Right cardiac atrium (tissue), 5 donors: ENCODE measurements around the gene CCDC91. TPM values are rescaled to one million over a fixed set of nuclear protein-coding genes. Genes with fewer than 3 reads are reported as not detected.

Experiments
- ATAC-seq, 2 donors: fragments of 200-7000 bp; cut with Tn5 transposase; one replicate each; pipeline versions ENCODE4 v1.8.0 to v1.9.1; 2020; ENCODE audit warnings: moderate library complexity in 2 of 2, mild to moderate bottlenecking in 1 of 2
- DNase-seq, 3 donors: peaks; one replicate each; pipeline ENCODE4 v3.0.0-alpha.2; 2020
- H3K27ac ChIP-seq: one replicate; pipeline ENCODE4 v1.5.1; 2013; ENCODE audit warnings: mild to moderate bottlenecking, low read length, control low read depth, moderate library complexity
- H3K27me3 ChIP-seq: one replicate; pipeline ENCODE4 v1.6.1; 2013; ENCODE audit not compliant: control insufficient read depth, insufficient read depth
- H3K4me1 ChIP-seq: one replicate; pipeline ENCODE4 v1.6.1; 2013; ENCODE audit warnings: low read length; ENCODE audit not compliant: control insufficient read depth, insufficient read depth
- H3K4me3 ChIP-seq: one replicate; pipeline ENCODE4 v1.5.1; 2013; ENCODE audit warnings: low read length, control low read depth
- H3K9me3 ChIP-seq: one replicate; pipeline ENCODE4 v1.6.1; 2013; ENCODE audit warnings: low read length; ENCODE audit not compliant: control insufficient read depth
- WGBS: extraction: QIAGEN DNeasy Blood & Tissue Kit; methylation state at CpG from one replicate; pipeline ENCODE4 v1.1.7; 2013; 5-methylcytosine and 5-hydroxymethylcytosine counted together
- intact Hi-C, 4 donors: fragments of 100-400 bp; cut with DNase I; formaldehyde crosslinking; loops; one replicate each; pipeline versions ENCODE4 v1.11.0 to v1.14.0; 2022 to 2023
- polyA plus RNA-seq: library from polyadenylated mRNA; stranded (reverse); fragments of 200-250 nt; gene quantifications from one replicate; pipeline ENCODE4 v1.2.3, GENCODE V29; 2013
- total RNA-seq, 4 donors: library from RNA; stranded (reverse); fragmentation: NEBNext Ultra II Directional; extraction: Animal tissue kit (Norgen Biotek cat#: 25700); gene quantifications; one replicate each; pipeline ENCODE4 v1.2.1, GENCODE V29; 2021
- donor health status: healthy with polysubstance abuse.
- donor health status: DM: no; HTN: yes; CAD: no.
- donor health status: DM: no; HTN: no; CAD: no.
- donor health status: DM: no; HTN: yes; CAD: no; lungs with severe emphysema.
- donor health status: DM: yes; HTN: yes; CAD: no.

The CCDC91 gene
- total and polyA plus RNA-seq, 5 donors, result 26.8 to 50.3 (median 45.4) TPM

- Histone ChIP-seq H3K27me3 (no peaks in the 10 kb centered on the region), H3K4me1 (no peaks in the 10 kb centered on the region), H3K27ac (no peak overlapping the region), H3K4me3 (no peak overlapping the region), H3K9me3 (no peaks in the 10 kb centered on the region)
- WGBS, result 60% methylated on average over 3 of the region's 3 CpGs
- no peak for DNase-seq
- intact Hi-C loops, result no loop called here
- ATAC-seq, result no peak
These were observed 140.9 kb downstream of the CCDC91 start for GRCh38 chr12:28331130-28331529.

- intact Hi-C loops, result no loop called here
- no peak overlapping the region for H3K4me3 ChIP-seq
- H3K27ac ChIP-seq, result no peak overlapping the region
- no peaks in the 10 kb centered on the region for H3K27me3 ChIP-seq
- H3K9me3 ChIP-seq, result no peaks in the 10 kb centered on the region
- no peaks in the 10 kb centered on the region for H3K4me1 ChIP-seq
- WGBS, result 84% methylated on average over 4 of the region's 4 CpGs
- DNase-seq (peak in 1 of 3 donors; percentile 33), ATAC-seq (no peak)
These were observed 150.2 kb downstream of the CCDC91 start for GRCh38 chr12:28340261-28341045.

- intact Hi-C loops, result no loop called here
- ATAC-seq, result no peak
- no peak overlapping the region for H3K27ac ChIP-seq
- no peaks in the 10 kb centered on the region for H3K9me3 ChIP-seq
- H3K4me1 ChIP-seq, result no peaks in the 10 kb centered on the region
- WGBS, result 69% methylated on average over 1 of the region's 1 CpG
- no peak overlapping the region for H3K4me3 ChIP-seq
- H3K27me3 ChIP-seq, result no peaks in the 10 kb centered on the region
- DNase-seq, result no peak
These were observed 153.5 kb downstream of the CCDC91 start for GRCh38 chr12:28343713-28344112.

GRCh38 chr12:28346567-28346966 is 156.3 kb downstream of the CCDC91 start:
- intact Hi-C loops, result no loop called here
- Histone ChIP-seq H3K27ac (no peak overlapping the region), H3K4me1 (no peaks in the 10 kb centered on the region), H3K27me3 (no peaks in the 10 kb centered on the region), H3K9me3 (no peaks in the 10 kb centered on the region), H3K4me3 (no peak overlapping the region)
- WGBS, result 95% methylated on average over 2 of the region's 2 CpGs
- no peak for ATAC-seq
- no peak for DNase-seq

GRCh38 chr12:28349196-28349595 is 158.9 kb downstream of the CCDC91 start:
- ATAC-seq, result no peak
- intact Hi-C loops, result no loop called here

GRCh38 chr12:28350502-28350901 is 160.2 kb downstream of the CCDC91 start:
- Histone ChIP-seq H3K4me3 (no peak overlapping the region), H3K4me1 (no peaks in the 10 kb centered on the region), H3K27ac (no peak overlapping the region), H3K9me3 (no peaks in the 10 kb centered on the region), H3K27me3 (no peaks in the 10 kb centered on the region)
- intact Hi-C loops, result no loop called here
- ATAC-seq (no peak), DNase-seq (no peak)
- WGBS, result 37% methylated on average over 1 of the region's 1 CpG

More at GRCh38 chr12:28349196-28349595, 158.9 kb downstream of the CCDC91 start:
- Histone ChIP-seq H3K27me3 (no peaks in the 10 kb centered on the region), H3K27ac (no peak overlapping the region), H3K9me3 (no peaks in the 10 kb centered on the region), H3K4me3 (no peak overlapping the region), H3K4me1 (no peaks in the 10 kb centered on the region)
- WGBS, result 96% methylated on average over 2 of the region's 2 CpGs
- DNase-seq, result no peak

GRCh38 chr12:28351414-28351813 is 161.2 kb downstream of the CCDC91 start:
- H3K4me1 ChIP-seq, result no peaks in the 10 kb centered on the region
- DNase-seq, result no peak
- WGBS, result 82% methylated on average over 2 of the region's 2 CpGs
- no peak overlapping the region for H3K4me3 ChIP-seq
- intact Hi-C loops, result no loop called here
- ATAC-seq, result peak in 1 of 2 donors; percentile 16
- no peak overlapping the region for H3K27ac ChIP-seq
- H3K9me3 ChIP-seq, result no peaks in the 10 kb centered on the region
- H3K27me3 ChIP-seq, result no peaks in the 10 kb centered on the region

GRCh38 chr12:28355161-28355560 is 164.9 kb downstream of the CCDC91 start:
- DNase-seq (no peak), ATAC-seq (no peak)
- Histone ChIP-seq H3K27ac (no peak overlapping the region), H3K4me1 (no peaks in the 10 kb centered on the region), H3K9me3 (no peaks in the 10 kb centered on the region), H3K27me3 (no peaks in the 10 kb centered on the region), H3K4me3 (no peak overlapping the region)
- intact Hi-C loops, result no loop called here

- DNase-seq (peak in 2 of 3 donors; percentile 40 to 43), ATAC-seq (peak in 1 of 2 donors; percentile 40)
- H3K9me3 ChIP-seq, result no peaks in the 10 kb centered on the region
- H3K27me3 ChIP-seq, result no peaks in the 10 kb centered on the region
- 54% methylated on average over 2 of the region's 2 CpGs for WGBS
- intact Hi-C loops, result no loop called here
- no peaks in the 10 kb centered on the region for H3K4me1 ChIP-seq
- no peak overlapping the region for H3K4me3 ChIP-seq
- H3K27ac ChIP-seq, result no peak overlapping the region
These were observed 170.0 kb downstream of the CCDC91 start for GRCh38 chr12:28360253-28360652.

- intact Hi-C loops, result no loop called here
- DNase-seq, result no peak
- WGBS, result 95% methylated on average over 1 of the region's 1 CpG
- no peaks in the 10 kb centered on the region for H3K27me3 ChIP-seq
- ATAC-seq, result no peak
- peaks cover 3% of the 10 kb centered on the region for H3K9me3 ChIP-seq
- H3K4me1 ChIP-seq, result no peaks in the 10 kb centered on the region
- H3K4me3 ChIP-seq, result no peak overlapping the region
- H3K27ac ChIP-seq, result no peak overlapping the region
These were observed 177.1 kb downstream of the CCDC91 start for GRCh38 chr12:28367326-28367725.

GRCh38 chr12:28367993-28368392 is 177.7 kb downstream of the CCDC91 start:
- Histone ChIP-seq H3K27me3 (no peaks in the 10 kb centered on the region), H3K4me1 (no peaks in the 10 kb centered on the region), H3K4me3 (no peak overlapping the region), H3K9me3 (peaks cover 3% of the 10 kb centered on the region), H3K27ac (no peak overlapping the region)
- 95% methylated on average over 2 of the region's 2 CpGs for WGBS
- intact Hi-C loops, result no loop called here
- DNase-seq, result no peak
- no peak for ATAC-seq

GRCh38 chr12:28369483-28369882 is 179.2 kb downstream of the CCDC91 start:
- Histone ChIP-seq H3K4me1 (no peaks in the 10 kb centered on the region), H3K27me3 (no peaks in the 10 kb centered on the region), H3K4me3 (no peak overlapping the region), H3K9me3 (peaks cover 3% of the 10 kb centered on the region), H3K27ac (no peak overlapping the region)
- 93% methylated on average over 2 of the region's 2 CpGs for WGBS
- intact Hi-C loops, result no loop called here
- ATAC-seq (no peak), DNase-seq (no peak)
